GM23338 (cell line): ENCODE measurements around the gene IDH3A.

ENCODE experiments used
- CREB1 ChIP-seq: fragments of 250-450 bp; sonication (Bioruptor Pico); IDR thresholded peaks from 2 replicates; pipeline ENCODE4 v1.5.0; 2020; ENCODE audit warnings: low read depth, mild to moderate bottlenecking, moderate library complexity
- CTCF ChIP-seq, 2 experiments: fragments of 200-600 bp in 1 of 2; sonication (generic) in 1 of 2; conservative IDR thresholded peaks; 2 replicates each; pipeline versions ENCODE4 v1.5.1 to v1.6.1; 2016 to 2017; ENCODE audit warnings: antibody characterized with exemption in 2 of 2, low read depth in 2 of 2, mild to moderate bottlenecking in 2 of 2, moderate library complexity in 1 of 2
- ETS1 ChIP-seq: IDR thresholded peaks from 2 replicates; pipeline ENCODE4 v1.6.1; 2016; ENCODE audit warnings: antibody characterized with exemption
- EZH2 ChIP-seq: fragments of 200-600 bp; sonication (generic); IDR thresholded peaks from one replicate; pipeline ENCODE4 v1.8.0; 2017; ENCODE audit warnings: antibody characterized with exemption, mild to moderate bottlenecking, low read depth; ENCODE audit not compliant: unreplicated experiment
- EZH2phosphoT487 ChIP-seq: fragments of 200-600 bp; sonication (generic); IDR thresholded peaks from one replicate; pipeline ENCODE4 v1.8.1; 2018; ENCODE audit warnings: antibody characterized with exemption; ENCODE audit not compliant: unreplicated experiment
- JUNB ChIP-seq: IDR thresholded peaks from one replicate; pipeline ENCODE4 v1.6.1; 2016; ENCODE audit warnings: antibody characterized with exemption; ENCODE audit not compliant: unreplicated experiment
- NANOG ChIP-seq: IDR thresholded peaks from 2 replicates; pipeline ENCODE4 v1.6.1; 2016; ENCODE audit warnings: antibody characterized with exemption, borderline replicate concordance
- POLR2AphosphoS5 ChIP-seq: IDR thresholded peaks from 2 replicates; pipeline ENCODE4 v1.6.1; 2016; ENCODE audit warnings: antibody characterized with exemption, low read depth
- REST ChIP-seq: IDR thresholded peaks from one replicate; pipeline ENCODE4 v1.6.1; 2018; ENCODE audit warnings: antibody characterized with exemption; ENCODE audit not compliant: unreplicated experiment
- STAT1 ChIP-seq: IDR thresholded peaks from one replicate; pipeline ENCODE4 v1.6.1; 2016; ENCODE audit warnings: antibody characterized with exemption; ENCODE audit not compliant: unreplicated experiment
- ZNF114 ChIP-seq: fragments of 250-450 bp; sonication (Bioruptor Pico); IDR thresholded peaks from 2 replicates; pipeline ENCODE4 v1.5.0; 2020; ENCODE audit warnings: mild to moderate bottlenecking, moderate library complexity
- ZNF331 ChIP-seq: fragments of 250-450 bp; sonication (Bioruptor Pico); IDR thresholded peaks from 2 replicates; pipeline ENCODE4 v1.5.0; 2020; ENCODE audit warnings: low read depth, mild to moderate bottlenecking, moderate library complexity
- ZNF462 ChIP-seq: fragments of 250-450 bp; sonication (Bioruptor Pico); IDR thresholded peaks from 2 replicates; pipeline ENCODE4 v1.5.0; 2020; ENCODE audit warnings: mild to moderate bottlenecking, moderate library complexity

- no peak for TF ChIP-seq REST
- TF ChIP-seq CTCF (conservative IDR thresholded peaks at IDR 0.05; ENCODE audit: low read depth in 2 of 2): no peak
- TF ChIP-seq POLR2AphosphoS5: no peak
- no peak for TF ChIP-seq EZH2phosphoT487
- TF ChIP-seq EZH2: no peak
- no peak for TF ChIP-seq CREB1 (CRISPR knock-in tag)
- no peak for TF ChIP-seq JUNB
- TF ChIP-seq NANOG: no peak
- no peak for TF ChIP-seq ZNF331
- TF ChIP-seq STAT1: no peak
- TF ChIP-seq ZNF114 (CRISPR knock-in tag): no peak
- no peak for TF ChIP-seq ETS1
- no peak for TF ChIP-seq ZNF462 (CRISPR knock-in tag)
Observed at GRCh38 chr15:78179906-78180305, 30.7 kb downstream of the IDH3A start.
